Measurements from ENCODE around the gene KRTAP5-2.

Gene KRTAP5-2

DNA sequence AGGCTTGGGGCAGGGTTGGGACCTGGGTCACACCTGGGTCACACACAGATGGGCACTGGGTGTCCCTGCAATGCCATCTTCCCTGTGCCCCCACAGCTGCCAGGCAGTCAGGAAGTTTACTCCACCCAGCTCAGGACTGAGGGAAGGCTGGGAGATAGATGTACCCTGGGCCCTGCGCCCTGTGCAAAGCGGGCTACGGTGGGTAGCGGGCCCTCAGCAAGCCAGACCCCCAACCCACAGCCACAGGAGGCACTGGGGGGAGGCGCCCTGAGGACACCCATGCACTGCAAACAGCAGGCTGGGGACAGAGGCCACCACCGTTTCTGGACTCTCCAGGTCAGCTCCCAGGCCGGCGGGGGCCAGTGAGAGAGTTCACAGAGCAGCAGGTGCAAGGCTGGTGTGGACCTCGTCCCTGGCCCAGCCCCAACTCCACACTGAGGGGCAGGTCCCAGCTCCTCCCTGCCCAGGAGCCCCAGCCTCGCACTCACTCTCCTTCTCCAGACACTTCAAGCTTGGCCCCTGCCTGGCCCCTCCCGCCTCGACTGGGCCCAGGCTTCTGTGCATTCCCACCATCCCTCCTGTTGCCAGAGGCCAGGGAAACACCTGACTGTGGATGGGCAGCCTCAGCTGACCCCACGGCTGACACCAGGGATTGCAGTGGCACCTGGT is 30.9 kb downstream of the KRTAP5-2 start:
- ChIA-PET CTCF (interaction anchor here (1.3 to 1.4 kb wide), 2 partner anchors 21 to 28 kb away, joined by 3 read pairs; no protein-coding TSS in a partner anchor), POLR2A (no interaction called here)
- TF ChIP-seq, protein P1, sequence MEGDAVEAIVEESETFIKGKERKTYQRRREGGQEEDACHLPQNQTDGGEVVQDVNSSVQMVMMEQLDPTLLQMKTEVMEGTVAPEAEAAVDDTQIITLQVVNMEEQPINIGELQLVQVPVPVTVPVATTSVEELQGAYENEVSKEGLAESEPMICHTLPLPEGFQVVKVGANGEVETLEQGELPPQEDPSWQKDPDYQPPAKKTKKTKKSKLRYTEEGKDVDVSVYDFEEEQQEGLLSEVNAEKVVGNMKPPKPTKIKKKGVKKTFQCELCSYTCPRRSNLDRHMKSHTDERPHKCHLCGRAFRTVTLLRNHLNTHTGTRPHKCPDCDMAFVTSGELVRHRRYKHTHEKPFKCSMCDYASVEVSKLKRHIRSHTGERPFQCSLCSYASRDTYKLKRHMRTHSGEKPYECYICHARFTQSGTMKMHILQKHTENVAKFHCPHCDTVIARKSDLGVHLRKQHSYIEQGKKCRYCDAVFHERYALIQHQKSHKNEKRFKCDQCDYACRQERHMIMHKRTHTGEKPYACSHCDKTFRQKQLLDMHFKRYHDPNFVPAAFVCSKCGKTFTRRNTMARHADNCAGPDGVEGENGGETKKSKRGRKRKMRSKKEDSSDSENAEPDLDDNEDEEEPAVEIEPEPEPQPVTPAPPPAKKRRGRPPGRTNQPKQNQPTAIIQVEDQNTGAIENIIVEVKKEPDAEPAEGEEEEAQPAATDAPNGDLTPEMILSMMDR (IDR thresholded peaks at IDR 0.05; ENCODE audit: control extremely low read depth, extremely low read depth, low read depth, missing control alignments), result no peak
- no peak for DNase-seq (ENCODE audit: extremely low spot score)

DNA sequence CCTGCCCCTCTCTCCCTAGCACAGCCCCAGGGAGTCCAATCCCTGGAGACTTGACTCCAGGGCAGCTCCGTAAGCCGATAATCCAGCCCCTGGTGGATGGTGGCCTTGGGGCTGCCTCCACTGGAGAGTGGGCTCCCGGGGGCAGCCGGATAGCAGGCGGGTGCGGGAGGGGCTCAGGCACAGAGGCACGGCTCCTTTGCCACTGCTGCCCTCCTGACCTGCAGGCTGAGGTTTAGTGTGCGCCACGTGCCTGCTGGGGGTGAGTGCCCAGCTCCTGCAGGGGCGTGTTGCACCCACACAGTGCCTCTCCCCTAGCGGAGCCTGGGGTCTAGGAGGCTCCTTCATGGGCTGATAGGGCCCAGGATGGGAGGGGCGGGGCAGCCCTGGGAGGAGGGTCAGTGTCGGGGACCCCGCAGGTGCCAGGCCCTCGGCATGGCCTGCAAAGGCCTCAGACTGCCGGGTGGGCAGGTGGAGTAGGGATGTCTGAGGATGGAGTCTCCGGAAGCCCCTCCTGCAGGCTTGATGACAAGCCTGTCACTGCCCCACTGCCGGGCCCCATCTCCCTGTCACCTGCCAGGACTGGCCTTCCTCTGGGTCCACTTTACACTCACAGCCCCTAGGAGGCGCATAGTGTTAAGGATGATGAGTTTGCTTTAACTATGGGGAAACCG is 31.6 kb downstream of the KRTAP5-2 start:
- TF ChIP-seq, protein P1 (IDR thresholded peaks at IDR 0.05; ENCODE audit: control extremely low read depth, extremely low read depth, low read depth, missing control alignments), result no peak
- ChIA-PET CTCF (interaction anchor here (1.4 to 2.9 kb wide), 2 partner anchors 8 to 20 kb away, joined by 3 to 26 read pairs; no protein-coding TSS in a partner anchor), POLR2A (no interaction called here)
- no peak for DNase-seq (ENCODE audit: extremely low spot score)

DNA sequence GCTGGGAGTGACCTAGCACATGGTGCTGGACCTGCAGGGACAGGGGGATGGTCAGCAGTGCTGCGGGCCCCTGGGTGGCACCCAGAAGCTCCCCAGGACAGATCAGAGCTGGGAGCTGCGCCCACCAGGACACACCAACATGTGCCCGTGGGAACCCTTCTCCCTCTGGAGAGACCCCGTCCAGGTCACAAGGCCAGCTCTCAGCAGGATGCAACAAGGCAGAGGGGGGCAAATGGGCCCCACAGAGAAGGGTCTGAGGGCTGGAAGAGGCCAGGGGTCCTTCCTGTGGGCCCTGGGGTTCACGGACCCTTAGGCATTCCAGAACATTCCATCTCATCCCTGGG is 32.2 kb downstream of the KRTAP5-2 start:
- TF ChIP-seq, protein P1 (IDR thresholded peaks at IDR 0.05; ENCODE audit: control extremely low read depth, extremely low read depth, low read depth, missing control alignments), result no peak
- DNase-seq (ENCODE audit: extremely low spot score), result no peak
- ChIA-PET POLR2A (no interaction called here), CTCF (interaction anchor here (1.4 to 2.9 kb wide), 2 partner anchors 8 to 19 kb away, joined by 3 to 26 read pairs; no protein-coding TSS in a partner anchor)

DNA sequence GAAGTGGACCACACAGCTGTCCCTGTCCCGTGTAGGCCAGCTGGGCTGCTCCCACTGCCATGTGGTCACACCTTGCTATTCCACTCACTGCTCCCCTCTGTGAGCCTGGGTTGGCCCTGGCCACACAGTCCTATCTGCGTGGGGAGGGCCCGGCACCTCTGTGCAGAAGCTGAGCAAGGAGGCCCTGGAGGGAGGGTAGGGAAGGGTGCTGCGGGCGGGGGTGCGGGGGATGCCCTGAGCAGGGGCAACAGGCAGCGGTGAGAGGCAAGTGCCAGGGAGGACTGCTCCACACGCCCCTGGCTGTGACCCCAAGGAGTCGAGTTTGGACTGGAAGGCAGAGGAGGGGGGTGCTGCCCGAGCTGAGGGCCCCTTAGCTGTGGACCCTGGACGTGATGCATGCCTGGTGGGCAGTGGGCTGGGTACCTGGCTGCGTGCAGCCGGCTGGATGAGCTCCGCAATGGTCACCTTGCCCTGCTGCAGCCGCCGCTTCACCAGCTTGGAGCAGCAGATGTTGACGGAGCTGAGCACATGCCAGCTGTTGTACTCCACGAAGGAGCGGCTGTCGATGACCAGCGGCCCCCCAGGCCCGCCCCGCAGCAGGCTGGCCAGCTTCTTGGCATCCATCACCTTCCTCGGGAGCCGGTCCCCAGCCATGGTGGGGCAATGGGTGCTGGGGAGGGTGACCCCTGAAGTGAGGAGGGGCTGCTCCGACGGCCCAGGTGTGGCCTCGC is 32.8 kb downstream of the KRTAP5-2 start:
- TF ChIP-seq, protein P1 (IDR thresholded peaks at IDR 0.05; ENCODE audit: control extremely low read depth, extremely low read depth, low read depth, missing control alignments), result no peak
- no peak for DNase-seq (ENCODE audit: extremely low spot score)
- POLR2A ChIA-PET, result interaction anchor here (0.6 kb wide), 1 partner anchor 615 kb away, joined by 3 read pairs; no protein-coding TSS in a partner anchor
- CTCF ChIA-PET, result interaction anchor here (1.4 to 2.9 kb wide), 2 partner anchors 9 to 19 kb away, joined by 3 to 26 read pairs; no protein-coding TSS in a partner anchor

DNA sequence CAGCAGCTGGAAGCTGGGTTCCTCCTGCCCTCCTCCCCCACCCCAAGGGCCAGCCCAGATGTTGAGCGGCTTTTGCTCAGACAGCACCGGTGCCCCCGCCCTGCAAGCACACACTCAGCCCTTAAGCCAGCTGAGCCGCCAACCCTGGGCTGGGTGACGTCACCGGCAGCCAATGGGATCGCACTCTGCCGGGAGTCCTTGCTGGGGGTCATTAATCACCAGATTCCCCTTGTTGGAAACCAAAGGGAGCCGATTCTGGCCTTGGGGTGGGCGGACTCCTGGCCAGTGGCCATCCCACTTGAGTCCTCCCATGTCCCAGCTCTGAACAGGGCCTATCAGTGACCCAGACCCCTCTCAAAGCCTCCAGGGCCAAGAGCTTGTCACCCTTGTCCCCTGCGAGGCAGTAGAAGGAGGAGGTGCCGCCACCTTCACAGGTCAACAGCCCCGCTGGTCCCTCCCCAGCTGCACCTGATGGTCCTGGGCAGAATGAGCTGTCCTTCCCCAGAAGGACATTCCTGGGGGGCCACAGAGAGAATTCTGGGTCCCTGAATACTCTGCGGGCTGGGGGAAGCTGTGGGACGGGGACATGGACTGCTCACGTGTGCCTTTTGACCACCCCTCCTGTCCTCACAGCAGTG is 33.4 kb downstream of the KRTAP5-2 start:
- POLR2A ChIA-PET, result interaction anchor here (0.6 kb wide), 2 partner anchors 11 to 615 kb away, joined by 3 to 5 read pairs; no protein-coding TSS in a partner anchor
- TF ChIP-seq, protein P1 (IDR thresholded peaks at IDR 0.05; ENCODE audit: control extremely low read depth, extremely low read depth, low read depth, missing control alignments), result no peak
- DNase-seq (ENCODE audit: extremely low spot score), result no peak
- CTCF ChIA-PET, result interaction anchor here (1.1 to 2.9 kb wide), 2 partner anchors 10 to 12 kb away, joined by 3 to 26 read pairs; no protein-coding TSS in a partner anchor
